ENCODE data around the gene ARMC12. TPM values are rescaled to one million over a fixed set of nuclear protein-coding genes. Genes with fewer than 3 reads are reported as not detected.

Gene ARMC12
- total and polyA plus RNA-seq, 2 of the 13 experiments (the other 11 are each of a cell fraction or from before 2014, with no cell fraction given), result 1.3 TPM; not detected in 1

DNA sequence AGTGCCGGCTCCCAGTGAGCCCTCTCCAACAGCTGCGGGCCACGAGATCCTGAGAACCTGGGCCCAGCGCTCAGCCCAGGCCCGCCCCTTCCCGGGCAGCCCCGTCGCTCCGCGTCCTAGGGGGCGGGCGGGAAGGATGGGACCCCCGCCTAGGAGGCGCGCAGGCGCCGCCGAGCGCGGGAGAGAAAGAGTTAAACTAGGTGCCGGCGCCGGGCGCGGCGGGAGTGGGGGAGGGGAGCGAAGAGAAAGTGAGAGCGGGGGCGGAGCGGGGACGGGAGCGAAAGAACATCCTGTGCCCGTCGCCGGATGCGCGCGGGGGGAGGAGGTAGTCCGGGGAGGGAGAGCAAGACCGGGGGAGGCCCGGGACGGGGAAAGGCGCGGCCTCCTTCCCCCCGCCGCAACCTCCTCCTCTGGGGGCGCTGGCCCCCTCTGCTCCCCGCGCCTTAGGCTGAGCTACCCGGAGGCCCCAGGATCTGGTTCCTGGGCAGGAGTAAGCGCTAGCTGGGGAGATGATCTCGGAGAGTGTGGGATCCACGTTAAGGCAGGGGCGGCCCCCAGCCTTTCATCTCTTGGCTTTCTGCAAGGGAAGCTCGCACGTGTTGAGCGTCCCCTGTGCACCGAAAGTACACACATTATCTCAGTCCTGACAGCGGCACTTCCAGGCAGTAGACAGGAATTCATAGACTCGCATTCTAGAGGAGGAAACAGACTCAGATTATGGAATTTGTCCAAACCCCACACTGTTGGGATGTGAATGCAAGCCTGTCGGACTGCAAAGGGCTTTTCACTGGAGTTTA is 4.9 kb upstream of the ARMC12 start (continued):
- TF ChIP-seq ZNF770 (CRISPR knock-in tag; IDR thresholded peaks at IDR 0.05) (peak; percentile 92), POLR2A (IDR thresholded peaks at IDR 0.05; ENCODE audit: insufficient read depth in 1 of 2, low read depth in 2 of 2, low read length in 2 of 2) (peak in 1 of 2 experiments; percentile 80; a peak in 2 of 4 replicates), KAT8 (CRISPR knock-in tag; IDR thresholded peaks at IDR 0.05) (peak; percentile 85), CERS6 (CRISPR knock-in tag; IDR thresholded peaks at IDR 0.05) (no peak), PRPF4 (IDR thresholded peaks at IDR 0.05; ENCODE audit: low read depth, low read length, poor library complexity, severe bottlenecking) (peak; percentile 87), KDM1A (CRISPR knock-in tag; IDR thresholded peaks at IDR 0.05) (peak; percentile 18; the same call in 1 of the 2 replicates), ZNF598 (CRISPR knock-in tag; IDR thresholded peaks at IDR 0.05; ENCODE audit: borderline replicate concordance) (no peak; the same call in 1 of the 2 replicates), NAIF1 (CRISPR knock-in tag; IDR thresholded peaks at IDR 0.05; ENCODE audit: borderline replicate concordance) (peak; percentile 82), ZNF432 (CRISPR knock-in tag; IDR thresholded peaks at IDR 0.05; ENCODE audit: borderline replicate concordance) (no peak), SMAD9 (CRISPR knock-in tag; IDR thresholded peaks at IDR 0.05) (no peak), KLF11 (CRISPR knock-in tag; IDR thresholded peaks at IDR 0.05) (peak; percentile 74), REXO4 (CRISPR knock-in tag; IDR thresholded peaks at IDR 0.05; ENCODE audit: borderline replicate concordance) (no peak), HMG20B (CRISPR knock-in tag; conservative IDR thresholded peaks at IDR 0.05) (peak; percentile 27; the same call in 1 of the 2 replicates), ELF4 (CRISPR knock-in tag; IDR thresholded peaks at IDR 0.05; ENCODE audit: borderline replicate concordance) (no peak), SNAI1 (CRISPR knock-in tag; IDR thresholded peaks at IDR 0.05; ENCODE audit: borderline replicate concordance) (no peak; the same call in 1 of the 2 replicates), RNF2 (conservative IDR thresholded peaks at IDR 0.05; ENCODE audit: low read depth) (peak; percentile 50; the same call in 1 of the 2 replicates), ZFP1 (CRISPR knock-in tag; IDR thresholded peaks at IDR 0.05) (peak; percentile 77; the same call in 1 of the 2 replicates), RBAK (CRISPR knock-in tag; IDR thresholded peaks at IDR 0.05) (no peak), ZBTB42 (CRISPR knock-in tag; IDR thresholded peaks at IDR 0.05) (0 out of 2 replicates have a peak, but pooled peaks have one; percentile 44), ZNF740 (CRISPR knock-in tag; IDR thresholded peaks at IDR 0.05) (peak; percentile 68), HNRNPLL (IDR thresholded peaks at IDR 0.05; ENCODE audit: low read depth, low read length, poor library complexity, severe bottlenecking) (peak; percentile 69)
- TF ChIP-seq, protein P1, sequence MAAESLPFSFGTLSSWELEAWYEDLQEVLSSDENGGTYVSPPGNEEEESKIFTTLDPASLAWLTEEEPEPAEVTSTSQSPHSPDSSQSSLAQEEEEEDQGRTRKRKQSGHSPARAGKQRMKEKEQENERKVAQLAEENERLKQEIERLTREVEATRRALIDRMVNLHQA (CRISPR knock-in tag; IDR thresholded peaks at IDR 0.05), result no peak
- TF ChIP-seq, protein P2, sequence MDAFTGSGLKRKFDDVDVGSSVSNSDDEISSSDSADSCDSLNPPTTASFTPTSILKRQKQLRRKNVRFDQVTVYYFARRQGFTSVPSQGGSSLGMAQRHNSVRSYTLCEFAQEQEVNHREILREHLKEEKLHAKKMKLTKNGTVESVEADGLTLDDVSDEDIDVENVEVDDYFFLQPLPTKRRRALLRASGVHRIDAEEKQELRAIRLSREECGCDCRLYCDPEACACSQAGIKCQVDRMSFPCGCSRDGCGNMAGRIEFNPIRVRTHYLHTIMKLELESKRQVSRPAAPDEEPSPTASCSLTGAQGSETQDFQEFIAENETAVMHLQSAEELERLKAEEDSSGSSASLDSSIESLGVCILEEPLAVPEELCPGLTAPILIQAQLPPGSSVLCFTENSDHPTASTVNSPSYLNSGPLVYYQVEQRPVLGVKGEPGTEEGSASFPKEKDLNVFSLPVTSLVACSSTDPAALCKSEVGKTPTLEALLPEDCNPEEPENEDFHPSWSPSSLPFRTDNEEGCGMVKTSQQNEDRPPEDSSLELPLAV (CRISPR knock-in tag; conservative IDR thresholded peaks at IDR 0.05; ENCODE audit: low read depth), result no peak
- TF ChIP-seq, protein P3, sequence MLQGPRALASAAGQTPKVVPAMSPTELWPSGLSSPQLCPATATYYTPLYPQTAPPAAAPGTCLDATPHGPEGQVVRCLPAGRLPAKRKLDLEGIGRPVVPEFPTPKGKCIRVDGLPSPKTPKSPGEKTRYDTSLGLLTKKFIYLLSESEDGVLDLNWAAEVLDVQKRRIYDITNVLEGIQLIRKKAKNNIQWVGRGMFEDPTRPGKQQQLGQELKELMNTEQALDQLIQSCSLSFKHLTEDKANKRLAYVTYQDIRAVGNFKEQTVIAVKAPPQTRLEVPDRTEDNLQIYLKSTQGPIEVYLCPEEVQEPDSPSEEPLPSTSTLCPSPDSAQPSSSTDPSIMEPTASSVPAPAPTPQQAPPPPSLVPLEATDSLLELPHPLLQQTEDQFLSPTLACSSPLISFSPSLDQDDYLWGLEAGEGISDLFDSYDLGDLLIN (CRISPR knock-in tag; IDR thresholded peaks at IDR 0.05; ENCODE audit: borderline replicate concordance), result no peak

Measured in HepG2 (cell line).